ENCODE results near the gene EPHB6. TPM values are rescaled to one million over a fixed set of nuclear protein-coding genes. Genes with fewer than 3 reads are reported as not detected.

Gene EPHB6
- total RNA-seq, 2 donors from 2014 or later, result 0.64 to 1.8 TPM

GRCh38 chr7:142851919-142852318, 3.0 kb upstream of the EPHB6 start:
- Mint-ChIP-seq H3K4me1 (ENCODE audit: low read depth in 2 of 2) (peaks cover 5 to 9% of the 10 kb centered on the region in 2 donors), H3K36me3 (no peaks in the 10 kb centered on the region), H3K27ac (no peak overlapping the region), H3K9me3 (no peaks in the 10 kb centered on the region), H3K4me3 (no peak overlapping the region), H3K27me3 (peaks cover 12 to 26% of the 10 kb centered on the region in 2 donors)
- ATAC-seq (no peak), DNase-seq (ENCODE audit: low spot score) (no peak)

- H3K27me3 Mint-ChIP-seq, result peaks cover 10 to 15% of the 10 kb centered on the region in 2 donors
- H3K4me1 Mint-ChIP-seq (ENCODE audit: low read depth in 2 of 2), result peaks cover 5 to 9% of the 10 kb centered on the region in 2 donors
- H3K36me3 Mint-ChIP-seq, result no peaks in the 10 kb centered on the region
- ATAC-seq (peak; percentile 80 to 82), DNase-seq (ENCODE audit: low spot score) (no peak)
- H3K27ac Mint-ChIP-seq, result peak overlapping the region; percentile 19 to 75
- peak overlapping the region; percentile 94 for H3K4me3 Mint-ChIP-seq
- H3K9me3 Mint-ChIP-seq, result no peaks in the 10 kb centered on the region
These were observed 1.0 kb upstream of the EPHB6 start for GRCh38 chr7:142853739-142854371.

GRCh38 chr7:142855114-142855743, 353 bp downstream of the EPHB6 start:
- Mint-ChIP-seq H3K27me3 (peaks cover 5 to 7% of the 10 kb centered on the region in 2 donors), H3K36me3 (no peaks in the 10 kb centered on the region), H3K27ac (no peak overlapping the region), H3K9me3 (no peaks in the 10 kb centered on the region), H3K4me3 (peak overlapping the region; percentile 94), H3K4me1 (ENCODE audit: low read depth in 2 of 2) (peaks cover 5 to 9% of the 10 kb centered on the region in 2 donors)
- ATAC-seq, result no peak
- DNase-seq (ENCODE audit: low spot score), result no peak

GRCh38 chr7:142855756-142856564, 1.1 kb downstream of the EPHB6 start:
- H3K27ac Mint-ChIP-seq, result no peak overlapping the region
- DNase-seq (ENCODE audit: low spot score), result no peak
- no peaks in the 10 kb centered on the region for H3K36me3 Mint-ChIP-seq
- peaks cover 5 to 9% of the 10 kb centered on the region in 2 donors for H3K4me1 Mint-ChIP-seq (ENCODE audit: low read depth in 2 of 2)
- H3K4me3 Mint-ChIP-seq, result peak overlapping the region; percentile 50
- no peak for ATAC-seq
- peaks cover 0 to 4% of the 10 kb centered on the region in 2 donors for H3K27me3 Mint-ChIP-seq
- H3K9me3 Mint-ChIP-seq, result no peaks in the 10 kb centered on the region

GRCh38 chr7:142856565-142857245, 1.8 kb downstream of the EPHB6 start:
- H3K27me3 Mint-ChIP-seq, result no peaks in the 10 kb centered on the region
- peaks cover 5 to 9% of the 10 kb centered on the region in 2 donors for H3K4me1 Mint-ChIP-seq (ENCODE audit: low read depth in 2 of 2)
- DNase-seq (ENCODE audit: low spot score) (no peak), ATAC-seq (no peak)
- H3K9me3 Mint-ChIP-seq, result no peaks in the 10 kb centered on the region
- peak overlapping the region; percentile 8 for H3K4me3 Mint-ChIP-seq
- no peak overlapping the region for H3K27ac Mint-ChIP-seq
- no peaks in the 10 kb centered on the region for H3K36me3 Mint-ChIP-seq

- no peak overlapping the region for H3K4me3 Mint-ChIP-seq
- H3K4me1 Mint-ChIP-seq (ENCODE audit: low read depth in 2 of 2), result peaks cover 5 to 9% of the 10 kb centered on the region in 2 donors
- H3K27me3 Mint-ChIP-seq, result no peaks in the 10 kb centered on the region
- DNase-seq (ENCODE audit: low spot score), result no peak
- no peaks in the 10 kb centered on the region for H3K9me3 Mint-ChIP-seq
- no peak overlapping the region for H3K27ac Mint-ChIP-seq
- H3K36me3 Mint-ChIP-seq, result no peaks in the 10 kb centered on the region
- no peak for ATAC-seq
These were observed 2.7 kb downstream of the EPHB6 start for GRCh38 chr7:142857625-142858024.

GRCh38 chr7:142859411-142859810, 4.5 kb downstream of the EPHB6 start:
- Mint-ChIP-seq H3K4me3 (no peak overlapping the region), H3K27ac (no peak overlapping the region), H3K27me3 (no peaks in the 10 kb centered on the region), H3K9me3 (no peaks in the 10 kb centered on the region), H3K4me1 (ENCODE audit: low read depth in 2 of 2) (peaks cover 0 to under 1% of the 10 kb centered on the region in 2 donors), H3K36me3 (no peaks in the 10 kb centered on the region)
- DNase-seq (ENCODE audit: low spot score) (no peak), ATAC-seq (no peak)

GRCh38 chr7:142859829-142860228, 5.0 kb downstream of the EPHB6 start:
- no peak for ATAC-seq
- Mint-ChIP-seq H3K4me3 (no peak overlapping the region), H3K36me3 (no peaks in the 10 kb centered on the region), H3K27ac (no peak overlapping the region), H3K9me3 (no peaks in the 10 kb centered on the region), H3K27me3 (no peaks in the 10 kb centered on the region), H3K4me1 (ENCODE audit: low read depth in 2 of 2) (no peaks in the 10 kb centered on the region)
- DNase-seq (ENCODE audit: low spot score), result no peak

GRCh38 chr7:142860968-142861367, 6.1 kb downstream of the EPHB6 start:
- DNase-seq (ENCODE audit: low spot score) (no peak), ATAC-seq (no peak)
- Mint-ChIP-seq H3K36me3 (no peaks in the 10 kb centered on the region), H3K4me3 (no peak overlapping the region), H3K27me3 (no peaks in the 10 kb centered on the region), H3K9me3 (no peaks in the 10 kb centered on the region), H3K27ac (no peak overlapping the region), H3K4me1 (ENCODE audit: low read depth in 2 of 2) (no peaks in the 10 kb centered on the region)

GRCh38 chr7:142862351-142862750, 7.5 kb downstream of the EPHB6 start:
- DNase-seq (ENCODE audit: low spot score) (no peak), ATAC-seq (no peak)
- Mint-ChIP-seq H3K27ac (no peak overlapping the region), H3K9me3 (no peaks in the 10 kb centered on the region), H3K4me3 (no peak overlapping the region), H3K36me3 (no peaks in the 10 kb centered on the region), H3K27me3 (no peaks in the 10 kb centered on the region), H3K4me1 (ENCODE audit: low read depth in 2 of 2) (no peaks in the 10 kb centered on the region)

GRCh38 chr7:142862786-142863400, 8.0 kb downstream of the EPHB6 start:
- H3K27me3 Mint-ChIP-seq, result no peaks in the 10 kb centered on the region
- H3K36me3 Mint-ChIP-seq, result no peaks in the 10 kb centered on the region
- H3K4me3 Mint-ChIP-seq, result no peak overlapping the region
- no peak overlapping the region for H3K27ac Mint-ChIP-seq
- ATAC-seq (peak in 1 of 2 donors; percentile 13), DNase-seq (ENCODE audit: low spot score) (no peak)
- H3K9me3 Mint-ChIP-seq, result no peaks in the 10 kb centered on the region
- no peaks in the 10 kb centered on the region for H3K4me1 Mint-ChIP-seq (ENCODE audit: low read depth in 2 of 2)

- Mint-ChIP-seq H3K27me3 (no peaks in the 10 kb centered on the region), H3K27ac (no peak overlapping the region), H3K4me3 (no peak overlapping the region), H3K36me3 (no peaks in the 10 kb centered on the region), H3K9me3 (no peaks in the 10 kb centered on the region), H3K4me1 (ENCODE audit: low read depth in 2 of 2) (no peaks in the 10 kb centered on the region)
- no peak for ATAC-seq
- no peak for DNase-seq (ENCODE audit: low spot score)
These were observed 9.2 kb downstream of the EPHB6 start for GRCh38 chr7:142863891-142864685.

All from natural killer cell treated with Interleukin-12 subunit alpha and Interleukin-12 subunit beta and Interleukin-15 and Interleukin-18, amount 100 ng/mL, for 72 hours (primary cell).